DMS53 (cell line): ENCODE results near the gene UBN1.

Experiments
- DNase-seq: peaks from one replicate; lab custom pipeline; 2025; lab: John Stamatoyannopoulos, UW

Gene UBN1

GRCh38 chr16:4846901-4847773 lies at the start of gene UBN1, which contains the start of gene GLYR1:
Gene UBN1, plus strand, starts transcription at chr16:4847481. Its CDS starts 5,437 bp downstream, at chr16:4852918.
Gene GLYR1, minus strand, starts transcription at chr16:4847288. Its CDS starts 23 bp downstream, at chr16:4847265.
- DNase-seq, result peak; percentile 98

GRCh38 chr16:4797805-4798252 lies 49.5 kb upstream of the UBN1 start:
- DNase-seq, result no peak

DNA sequence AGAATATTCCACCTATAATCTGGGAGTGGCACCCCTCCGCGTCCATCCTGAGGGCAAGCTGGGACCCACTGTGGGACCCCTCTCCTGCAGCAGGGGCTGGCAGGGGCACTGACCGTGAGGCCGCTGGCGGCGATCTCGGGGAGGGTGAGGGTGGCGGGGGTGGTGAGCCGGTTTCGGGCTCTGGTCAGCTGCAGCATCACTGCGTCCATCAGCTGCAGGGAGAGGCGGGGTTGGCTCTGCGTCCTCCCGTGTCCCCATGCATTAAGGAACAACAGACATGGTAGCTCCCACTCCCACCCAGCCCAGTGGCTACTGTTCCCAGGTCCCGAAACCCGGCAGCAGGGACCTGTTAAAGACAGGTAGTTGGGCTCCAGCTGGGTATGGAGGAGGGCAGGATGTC lies 48.8 kb upstream of the UBN1 start:
- DNase-seq, result no peak

- no peak for DNase-seq
These were observed 48.0 kb upstream of the UBN1 start for GRCh38 chr16:4799171-4799855.

DNA sequence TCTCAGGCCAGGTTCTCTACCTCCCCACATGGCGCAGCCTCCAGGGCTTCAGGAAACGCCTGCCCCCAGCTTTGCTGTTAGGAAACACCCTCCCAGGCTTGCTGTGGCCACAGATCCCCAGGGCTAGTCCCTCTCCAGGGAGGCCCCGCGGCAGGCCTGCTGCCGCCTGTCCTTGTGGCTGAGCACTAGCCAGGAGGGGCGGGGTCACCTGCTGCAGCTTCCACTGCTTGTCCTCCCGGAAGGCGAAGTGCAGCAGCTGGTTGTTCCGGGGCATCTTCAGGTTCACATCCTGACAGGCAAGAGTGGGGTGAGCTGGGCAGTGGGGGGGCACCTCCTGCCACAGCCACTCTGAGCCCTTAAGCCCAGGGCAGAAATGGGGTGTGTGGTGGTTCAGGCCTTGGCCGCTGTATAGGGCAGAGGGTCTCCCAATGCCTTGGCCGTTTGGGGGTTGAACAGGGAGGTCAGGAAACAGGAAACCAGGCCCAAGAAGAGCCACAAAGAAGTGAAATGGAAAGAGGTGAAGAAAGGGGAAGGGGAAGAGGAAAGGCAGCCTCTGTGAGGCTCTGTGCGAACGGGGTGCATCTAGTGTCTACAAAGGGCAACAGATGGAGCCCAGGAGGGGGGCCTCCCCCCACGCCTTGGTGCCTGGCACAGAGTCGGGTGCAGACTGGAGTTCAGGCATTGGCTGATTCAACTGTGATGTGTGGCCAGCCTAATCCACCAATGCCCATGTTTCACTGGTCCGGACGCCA lies 46.8 kb upstream of the UBN1 start:
- DNase-seq, result peak; percentile 94

- DNase-seq, result peak; percentile 45
These were observed 46.0 kb upstream of the UBN1 start for GRCh38 chr16:4801051-4801961.

- DNase-seq, result peak; percentile 97
These were observed 45.2 kb upstream of the UBN1 start, which contains the start of gene ROGDI for GRCh38 chr16:4801962-4802658. Gene ROGDI, minus strand, starts transcription at chr16:4802633. Its CDS starts 62 bp downstream, at chr16:4802571.

DNA sequence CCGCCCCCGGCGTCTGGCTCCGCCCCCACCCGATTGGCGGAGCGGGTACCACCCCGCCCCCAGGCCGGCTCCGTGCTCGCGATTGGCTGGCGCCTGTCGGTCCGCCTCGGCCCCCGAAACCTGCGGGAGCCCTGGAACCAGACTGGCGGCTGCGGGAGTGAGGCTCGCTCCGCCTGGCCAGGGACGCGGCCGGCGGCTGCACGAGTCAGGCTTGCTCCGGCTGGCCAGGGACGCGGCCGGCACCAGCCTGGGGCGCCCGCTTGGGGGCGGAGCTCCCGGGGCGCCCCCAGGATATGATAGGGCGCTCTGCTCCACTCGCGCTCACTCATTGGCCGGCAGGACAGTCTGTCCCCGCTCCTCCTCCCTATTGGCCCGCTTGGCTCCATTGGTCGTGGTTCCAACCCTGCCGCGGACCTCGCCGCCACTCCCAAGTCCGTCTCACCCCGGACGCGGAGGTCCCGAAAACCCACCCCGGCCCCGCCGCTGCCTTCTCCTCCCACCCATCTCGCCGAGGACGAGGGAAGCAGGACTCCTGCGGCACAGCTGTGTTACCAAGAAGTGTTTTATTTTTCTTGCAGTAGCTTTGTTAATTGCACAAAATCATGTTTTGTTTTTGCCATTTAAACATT lies 44.5 kb upstream of the UBN1 start:
- DNase-seq, result peak; percentile 95

GRCh38 chr16:4803401-4803844 lies 43.9 kb upstream of the UBN1 start:
- peak; percentile 28 for DNase-seq

DNA sequence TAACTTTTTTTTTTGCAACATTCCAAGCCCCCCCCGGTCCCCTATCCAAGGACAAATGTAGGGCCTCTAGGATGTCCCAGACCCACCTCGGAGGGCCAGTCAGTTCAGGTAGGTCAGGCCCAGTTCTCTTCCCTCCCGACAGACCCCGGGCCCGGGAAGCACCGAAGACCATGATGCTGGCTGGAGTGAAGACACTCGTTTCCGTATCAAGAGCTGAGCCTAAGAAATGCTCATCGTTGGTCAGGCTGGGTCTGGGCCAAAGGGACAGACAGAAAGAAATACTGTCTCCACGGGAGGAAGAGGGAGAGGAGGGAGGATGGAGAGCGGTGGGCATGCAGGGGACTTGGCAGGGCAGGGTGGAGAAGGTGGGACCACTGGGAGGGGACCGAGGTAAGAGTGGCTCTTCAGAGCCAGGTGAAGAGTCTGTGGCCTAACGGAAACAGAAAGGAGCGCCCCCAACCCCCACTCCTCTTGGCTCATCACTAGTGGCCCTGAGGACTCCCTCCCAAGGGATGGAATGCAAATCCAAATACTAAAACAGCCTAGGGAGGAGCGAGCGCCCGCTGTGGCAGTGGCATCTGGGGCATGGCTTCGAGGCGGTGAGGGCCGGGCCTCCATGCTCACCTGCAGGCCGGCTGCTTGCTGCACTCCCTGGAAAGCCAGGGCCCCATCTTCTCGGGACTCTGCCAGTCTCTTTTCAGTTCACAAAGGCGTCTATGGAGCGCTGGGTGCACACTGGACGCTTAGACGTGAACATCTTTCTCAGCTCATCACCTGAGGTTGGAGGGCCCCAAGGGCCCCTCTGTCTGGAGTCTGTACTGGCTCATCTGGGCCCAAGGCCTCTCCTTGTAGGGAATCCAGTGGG lies 43.2 kb upstream of the UBN1 start:
- DNase-seq, result no peak

- DNase-seq, result peak; percentile 20
These were observed 42.0 kb upstream of the UBN1 start for GRCh38 chr16:4805231-4805630.

DNA sequence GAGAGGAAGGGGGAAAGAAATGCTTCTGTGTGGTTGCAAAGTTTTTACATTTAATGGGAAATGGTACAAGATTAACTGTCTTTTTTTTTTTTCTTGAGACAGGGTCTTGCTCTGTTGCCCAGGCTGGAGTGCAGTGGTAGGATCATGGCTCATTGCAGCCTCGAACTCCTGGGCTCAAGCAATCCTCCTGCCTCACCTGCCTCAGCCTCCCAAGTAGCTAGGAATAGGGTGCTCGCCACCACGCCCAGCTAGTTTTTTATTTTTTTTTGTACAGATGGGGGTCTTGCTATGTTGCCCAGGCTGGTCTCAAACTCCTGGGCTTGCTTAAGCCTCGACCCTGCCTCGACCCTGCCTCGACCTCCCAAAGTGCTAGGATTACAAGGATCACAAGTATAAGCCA lies 41.0 kb upstream of the UBN1 start:
- DNase-seq, result no peak

- no peak for DNase-seq
These were observed 36.0 kb upstream of the UBN1 start for GRCh38 chr16:4811242-4811641.

- DNase-seq, result no peak
These were observed 35.5 kb upstream of the UBN1 start for GRCh38 chr16:4811773-4812172.

- DNase-seq, result no peak
These were observed 33.9 kb upstream of the UBN1 start for GRCh38 chr16:4813251-4814003.

- no peak for DNase-seq
These were observed 33.2 kb upstream of the UBN1 start for GRCh38 chr16:4814046-4814445.

- no peak for DNase-seq
These were observed 32.6 kb upstream of the UBN1 start for GRCh38 chr16:4814542-4815173.

DNA sequence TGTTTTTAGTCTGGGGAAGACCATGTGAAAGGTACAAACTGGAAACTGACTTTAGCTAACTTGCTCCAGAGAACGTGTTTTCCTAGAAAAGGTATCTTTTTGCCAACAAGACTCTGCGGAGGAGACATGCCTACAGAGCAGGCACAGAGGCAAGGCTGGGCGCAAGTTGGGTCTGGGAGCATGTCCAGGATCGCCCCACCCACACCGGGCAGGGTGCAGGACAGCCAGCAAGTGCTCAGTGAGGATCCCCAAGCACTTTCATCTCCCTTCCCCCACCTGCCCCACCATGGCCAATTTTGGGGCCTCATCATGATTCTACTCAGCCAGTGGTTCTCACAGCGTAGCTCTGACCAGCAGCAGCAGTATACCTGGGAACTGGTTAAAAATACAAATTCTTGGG lies 26.6 kb upstream of the UBN1 start:
- no peak for DNase-seq
